Pericardium fibroblast (primary cell): ENCODE measurements around the gene PNPLA6. TPM values are rescaled to one million over a fixed set of nuclear protein-coding genes. Genes with fewer than 3 reads are reported as not detected.

Source experiments
- total RNA-seq: library from RNA; depleted of rRNA; stranded (reverse); fragments of >200 nt; gene quantifications from 2 replicates; pipeline ENCODE4 v1.2.3, GENCODE V29; 2015

PNPLA6 gene
- 66.0 and 68.0 TPM in 2 replicates for total RNA-seq

DNA sequence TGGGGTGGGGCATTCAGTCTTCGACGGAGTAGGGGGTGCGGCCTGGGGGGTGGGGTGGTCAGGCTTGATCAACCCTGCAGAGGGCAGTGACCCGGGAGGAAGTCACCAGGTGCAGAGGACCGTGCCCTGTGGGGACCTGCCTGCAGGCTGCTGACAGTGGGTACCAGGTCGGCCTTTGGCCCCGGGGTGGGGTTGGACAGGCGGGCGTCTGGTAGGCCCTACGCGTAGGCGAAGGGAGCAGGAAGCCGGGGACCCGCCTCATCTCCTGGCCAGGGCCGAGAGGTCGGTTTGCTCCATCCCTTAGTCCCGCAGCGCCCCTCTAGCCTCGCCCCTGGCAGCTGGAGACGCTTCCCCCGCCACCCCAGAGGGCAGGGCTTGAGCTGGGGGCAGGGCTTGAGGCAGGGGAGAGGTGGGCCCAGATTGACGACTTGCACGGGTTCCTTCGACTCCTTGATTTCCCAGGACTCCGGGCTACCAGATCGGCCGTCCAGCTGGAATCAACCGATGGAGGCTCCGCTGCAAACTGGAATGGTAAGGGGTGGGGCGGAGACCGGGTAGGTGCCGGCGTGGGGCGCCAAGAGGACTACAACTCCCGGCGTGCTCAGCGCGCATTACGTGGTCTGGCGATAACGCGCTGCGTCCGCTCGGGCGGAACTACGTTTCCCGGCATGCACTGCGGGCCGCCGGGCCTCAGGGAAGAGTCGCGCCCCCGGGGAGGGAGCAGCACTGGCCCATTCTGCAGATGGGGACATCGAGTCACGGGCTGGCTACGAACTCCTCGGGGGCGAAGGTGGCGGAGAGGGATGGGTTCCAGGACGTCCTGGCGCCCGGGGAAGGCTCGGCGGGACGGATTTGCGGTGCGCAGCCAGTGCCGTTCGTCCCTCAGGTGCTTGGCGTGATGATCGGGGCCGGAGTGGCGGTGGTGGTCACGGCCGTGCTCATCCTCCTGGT, at the start of gene PNPLA6:
TSS of gene PNPLA6 (plus strand) at position 671 of the 951 bp plus-strand sequence. CDS start at position 743, 72 bp downstream.

DNA sequence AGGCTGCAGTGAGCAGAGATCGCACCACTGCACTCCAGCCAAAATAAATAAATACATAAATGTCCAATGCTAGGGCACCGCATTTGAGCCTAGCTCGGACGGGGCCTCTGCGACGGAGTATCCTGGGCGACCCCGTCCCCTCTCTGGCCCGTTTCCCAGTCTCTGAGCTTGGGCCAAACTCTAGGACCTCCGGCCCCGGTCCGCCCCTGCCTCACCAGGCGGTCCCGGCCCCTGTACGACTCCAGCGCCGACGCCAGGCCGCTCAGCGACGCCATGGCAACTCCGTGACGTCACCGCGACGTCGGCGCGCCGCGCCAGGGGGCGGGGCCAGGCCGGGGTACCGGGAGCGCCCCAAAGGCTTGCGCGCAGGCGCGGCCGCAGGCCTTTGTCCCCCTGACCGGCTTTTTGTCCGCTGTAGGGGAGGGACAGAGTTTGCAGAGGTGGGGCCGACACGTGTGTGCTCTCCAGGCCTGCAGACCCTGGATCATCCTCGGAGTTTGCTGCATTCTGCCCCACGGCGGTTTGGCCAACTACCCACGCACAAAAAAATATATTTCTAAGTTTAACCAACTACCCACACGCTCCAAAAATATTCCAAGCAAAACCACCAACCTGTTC, 46.7 kb upstream of the PNPLA6 start, which contains the start of gene PEX11G:
TSS of gene PEX11G (minus strand) at position 300 of the 618 bp plus-strand sequence. CDS start at position 275, 25 bp downstream.

DNA sequence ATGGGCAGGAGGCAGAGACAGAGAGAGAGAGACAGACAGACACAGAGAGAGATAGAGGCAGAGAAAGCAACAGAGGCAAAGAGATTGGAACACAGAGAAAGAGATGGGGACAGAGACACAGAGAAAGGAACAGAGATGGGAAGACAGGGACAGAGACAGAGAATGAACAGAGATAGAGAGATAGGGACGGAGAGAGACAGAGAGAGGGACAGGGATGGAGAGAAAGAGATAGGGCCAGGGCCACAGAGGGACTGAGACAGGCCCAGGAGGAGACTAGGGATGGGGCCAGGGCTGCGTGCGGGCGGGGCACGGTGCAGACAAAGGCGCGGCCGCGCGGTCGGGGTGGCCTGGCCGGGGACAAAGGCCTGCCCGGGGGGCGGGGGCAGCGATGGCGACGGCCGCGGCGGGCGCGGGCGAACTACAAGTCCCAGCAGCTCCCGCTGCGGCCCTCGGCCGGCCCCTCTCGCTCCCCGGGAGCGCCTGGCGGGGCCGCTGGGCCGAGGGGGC, 19.8 kb upstream of the PNPLA6 start, which contains the start of gene ZNF358:
TSS of gene ZNF358 (plus strand) at position 459 of the 507 bp plus-strand sequence. CDS start 3,140 bp downstream, outside the sequence.

DNA sequence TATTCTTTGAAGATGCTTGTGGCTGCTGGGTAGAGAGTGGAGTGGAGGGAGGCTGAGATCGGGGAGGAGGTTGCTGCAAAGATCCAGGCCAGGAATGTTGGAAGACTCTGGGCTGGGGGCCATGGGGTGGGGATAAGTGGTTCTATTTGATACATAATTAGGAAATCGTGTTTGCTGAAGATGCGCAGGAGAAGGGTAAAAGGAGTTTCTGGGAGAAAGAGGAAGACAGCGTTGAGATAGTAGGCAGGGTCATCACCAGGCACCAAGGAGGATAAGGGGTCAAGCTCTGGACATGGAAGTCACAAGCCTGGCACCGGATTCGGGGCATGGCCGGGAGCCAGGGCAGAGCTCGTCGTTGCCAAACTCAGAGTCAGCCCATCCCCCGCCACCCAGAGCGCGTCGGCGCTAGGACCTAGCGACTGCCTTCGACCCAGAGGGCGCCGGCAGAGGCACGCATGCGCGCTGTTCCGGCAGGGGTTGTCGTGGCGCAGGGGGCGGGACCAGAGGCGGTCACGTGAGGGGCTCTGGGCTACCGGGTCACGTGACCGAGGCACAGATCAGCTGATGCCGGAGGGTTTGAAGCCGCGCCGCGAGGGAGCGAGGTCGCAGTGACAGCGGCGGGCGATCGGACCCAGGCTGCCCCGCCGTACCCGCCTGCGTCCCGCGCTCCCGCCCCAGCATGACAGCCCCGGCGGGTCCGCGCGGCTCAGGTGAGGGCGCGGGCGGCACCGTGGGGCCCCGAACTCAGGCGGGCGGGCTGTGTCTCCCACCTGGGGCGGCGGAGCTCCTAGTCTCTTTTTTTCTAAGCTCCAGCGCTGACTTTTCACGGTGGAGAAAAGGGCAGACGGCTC, 13.2 kb upstream of the PNPLA6 start, which contains the start of gene MCOLN1:
TSS of gene MCOLN1 (plus strand) at position 553 of the 851 bp plus-strand sequence. CDS start at position 680, 127 bp downstream.

DNA sequence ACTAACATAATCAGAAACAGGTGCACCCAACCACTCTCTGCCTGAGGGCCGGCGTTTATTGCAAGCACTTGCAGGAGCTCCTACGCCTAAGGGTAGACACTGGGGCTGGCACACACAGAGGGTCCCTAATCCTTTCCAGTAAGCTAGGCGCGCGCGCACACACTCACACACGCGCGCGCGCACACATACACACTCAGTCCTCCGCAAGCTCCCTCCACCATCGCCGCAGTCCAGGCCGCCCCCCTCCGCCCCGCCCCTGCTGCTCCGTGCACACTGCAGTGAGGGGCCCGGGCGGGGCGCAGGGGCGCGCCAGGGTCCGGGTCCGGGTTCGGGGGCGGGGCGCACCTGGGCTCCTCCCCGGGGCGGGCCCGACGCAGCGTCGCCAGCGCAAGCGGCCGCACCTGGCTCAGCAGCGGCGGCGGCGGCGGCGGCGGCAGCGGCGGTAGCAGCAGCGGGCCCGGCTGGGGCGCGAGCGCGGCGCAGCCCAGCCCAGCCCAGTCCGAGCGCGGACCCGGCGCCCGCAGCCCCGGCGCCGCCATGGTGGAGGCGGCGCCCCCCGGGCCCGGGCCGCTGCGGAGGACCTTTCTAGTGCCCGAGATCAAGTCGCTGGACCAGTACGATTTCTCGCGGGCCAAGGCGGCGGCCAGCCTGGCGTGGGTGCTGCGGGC, 60.1 kb downstream of the PNPLA6 start, which contains the start of gene CAMSAP3:
TSS of gene CAMSAP3 (plus strand) at position 398 of the 668 bp plus-strand sequence. CDS start at position 538, 140 bp downstream.

Other genes with a start within 250 kb of the PNPLA6 start
- 17.2 and 28.4 TPM in 2 replicates for gene INSR, start 241.3 kb upstream of the PNPLA6 start, total RNA-seq
- 25.5 and 32.1 TPM in 2 replicates for gene ARHGEF18, start 186.8 kb upstream of the PNPLA6 start, total RNA-seq
- gene PEX11G, start 46.7 kb upstream of the PNPLA6 start, total RNA-seq, result 1.6 and 4.0 TPM in 2 replicates
- 75.0 and 103 TPM in 2 replicates for gene ZNF358, start 19.6 kb upstream of the PNPLA6 start, total RNA-seq
- 5.3 and 10.5 TPM in 2 replicates for gene MCOLN1, start 13.1 kb upstream of the PNPLA6 start, total RNA-seq
- gene CAMSAP3, start 60.1 kb downstream of the PNPLA6 start, total RNA-seq, result not detected in 2 replicates
- gene XAB2, start 93.8 kb downstream of the PNPLA6 start, total RNA-seq, result 27.9 and 35.8 TPM in 2 replicates
- 14.2 and 32.1 TPM in 2 replicates for gene PET100, start 94.1 kb downstream of the PNPLA6 start, total RNA-seq
- 0.82 TPM in 1 of 2 replicates, not detected in the other for gene PCP2, start 98.0 kb downstream of the PNPLA6 start, total RNA-seq
- 5.0 and 16.7 TPM in 2 replicates for gene STXBP2, start 101.4 kb downstream of the PNPLA6 start, total RNA-seq
- gene RETN, start 133.3 kb downstream of the PNPLA6 start, total RNA-seq, result not detected in 2 replicates
- gene MCEMP1, start 141.4 kb downstream of the PNPLA6 start, total RNA-seq, result not detected in 2 replicates
- gene TRAPPC5, start 145.1 kb downstream of the PNPLA6 start, total RNA-seq, result 125 and 141 TPM in 2 replicates
- not detected in 2 replicates for gene FCER2, start 166.4 kb downstream of the PNPLA6 start, total RNA-seq
- not detected in 2 replicates for gene CLEC4G, start 196.4 kb downstream of the PNPLA6 start, total RNA-seq
- gene CD209, start 211.8 kb downstream of the PNPLA6 start, total RNA-seq, result not detected in 2 replicates
- not detected in 2 replicates for gene CLEC4M, start 227.5 kb downstream of the PNPLA6 start, total RNA-seq